GM12878 (cell line): Measurements from ENCODE around the gene MTHFD1. TPM values are rescaled to one million over a fixed set of nuclear protein-coding genes. Genes with fewer than 3 reads are reported as not detected.
A peak's percentile ranks its signal among the peaks of the same experiment; 100 is the strongest.

Experiments used
- ATAC-seq: fragments of 200-7000 bp; cut with Tn5 transposase; 3 replicates; pipeline ENCODE4 v1.9.1; 2020; ENCODE audit warnings: mild to moderate bottlenecking, moderate library complexity
- BruUV-seq: library from RNA; stranded (reverse); fragments of 400-500 nt; replicated peaks from 2 replicates; lab custom pipeline; 2021; lab: Mats Ljungman, UMichigan
- CTCF ChIA-PET: fragments of 300-600 bp; sonication (Branson Sonifier 250); formaldehyde crosslinking; extraction: SDS; loops from one replicate; lab custom pipeline; 2021; ENCODE audit warnings: inconsistent platforms; lab: Yijun Ruan, JAX
- POLR2A ChIA-PET: fragments of 350-600 bp; formaldehyde crosslinking; extraction: SDS; loops from one replicate; lab custom pipeline; 2021; ENCODE audit warnings: inconsistent platforms; lab: Charles Lee
- RAD21 ChIA-PET: fragments of 300-600 bp; sonication (Branson Sonifier 250); formaldehyde crosslinking; loops from one replicate; lab custom pipeline; 2023; ENCODE audit warnings: antibody characterized with exemption; ENCODE audit not compliant: unreplicated experiment; lab: Charles Lee
- SMC1A ChIA-PET: fragments of 300-600 bp; sonication (Branson Sonifier 250); formaldehyde crosslinking; loops from one replicate; lab custom pipeline; 2023; ENCODE audit not compliant: unreplicated experiment, uncharacterized antibody; lab: Charles Lee
- DNase-seq: peaks from one replicate; pipeline ENCODE4 v3.0.0-alpha.2; 2011; ENCODE audit warnings: low read depth, low spot score
- FAIRE-seq: peaks from 3 replicates; lab custom pipeline; 2011; peaks lifted over from hg19 to GRCh38; lab: Jason Lieb, UNC
- H2AFZ ChIP-seq: 2 replicates; pipeline ENCODE4 v1.6.0; 2011; ENCODE audit warnings: low read depth, low read length, control low read depth; ENCODE audit not compliant: control insufficient read depth
- H3K27ac ChIP-seq: 2 replicates; pipeline ENCODE4 v1.5.1; 2011; ENCODE audit warnings: control low read depth; ENCODE audit not compliant: control insufficient read depth, insufficient read depth
- H3K27me3 ChIP-seq, 2 experiments: replicated peaks in 1 of 2; 2 replicates each; pipeline versions ENCODE4 v1.6.0 to v1.6.1; 2011; ENCODE audit warnings: low read length in 1 of 2; ENCODE audit not compliant: control insufficient read depth in 2 of 2, insufficient read depth in 2 of 2
- H3K36me3 ChIP-seq, 2 experiments: 2 replicates each; pipeline ENCODE4 v1.5.1; 2011; ENCODE audit warnings: low read length in 1 of 2; ENCODE audit not compliant: control insufficient read depth in 2 of 2, insufficient read depth in 2 of 2
- H3K4me1 ChIP-seq: 2 replicates; pipeline ENCODE4 v1.6.1; 2011; ENCODE audit warnings: mild to moderate bottlenecking, low read length, moderate library complexity, mixed read lengths; ENCODE audit not compliant: control insufficient read depth, insufficient read depth
- H3K4me2 ChIP-seq: 2 replicates; pipeline ENCODE4 v1.6.0; 2011; ENCODE audit warnings: control low read depth; ENCODE audit not compliant: control insufficient read depth, insufficient read depth
- H3K4me3 ChIP-seq: fragments of 200-600 bp; sonication (generic); 2 replicates; pipeline ENCODE4 v1.5.1; 2016
- H3K79me2 ChIP-seq: 2 replicates; pipeline ENCODE4 v1.6.0; 2011; ENCODE audit warnings: low read length; ENCODE audit not compliant: control insufficient read depth, insufficient read depth
- H3K9ac ChIP-seq: 2 replicates; pipeline ENCODE4 v1.8.0; 2011; ENCODE audit warnings: low read length, control low read depth, mixed read lengths; ENCODE audit not compliant: control insufficient read depth, insufficient read depth
- H3K9me3 ChIP-seq: replicated peaks from 3 replicates; pipeline ENCODE4 v1.5.1; 2011; ENCODE audit warnings: mild to moderate bottlenecking, low read length; ENCODE audit not compliant: control insufficient read depth, insufficient read depth
- H4K20me1 ChIP-seq: 2 replicates; pipeline ENCODE4 v1.6.0; 2011; ENCODE audit not compliant: control insufficient read depth, insufficient read depth
- EED ChIP-seq: sonication (generic); IDR thresholded peaks from 2 replicates; pipeline ENCODE4 v1.6.1; 2016; ENCODE audit warnings: antibody characterized with exemption, low read depth
- RELA ChIP-seq: fragments of 450-650 bp; IDR thresholded peaks from 2 replicates; pipeline ENCODE4 v1.8.0; 2014; ENCODE audit warnings: borderline replicate concordance; ENCODE audit not compliant: partially characterized antibody
- RUNX3 ChIP-seq: IDR thresholded peaks from 2 replicates; pipeline ENCODE4 v1.6.1; 2012; ENCODE audit warnings: low read length, inconsistent platforms
- TCF12 ChIP-seq: IDR thresholded peaks from 2 replicates; pipeline ENCODE4 v1.6.1; 2011; ENCODE audit warnings: low read depth, mild to moderate bottlenecking, low read length
- YY1 ChIP-seq: IDR thresholded peaks from 2 replicates; pipeline ENCODE4 v1.6.1; 2011; ENCODE audit warnings: low read depth, mild to moderate bottlenecking, low read length
- WGBS: methylation state at CpG from one replicate; pipeline ENCODE4 v1.1.6; 2016; ENCODE audit warnings: low lambda C conversion rate; ENCODE audit not compliant: insufficient replicate concordance, insufficient coverage; ENCODE audit errors: missing lambda C conversion rate; 5-methylcytosine and 5-hydroxymethylcytosine counted together
- in situ Hi-C: fragments of 300-500 bp; cut with MboI; formaldehyde crosslinking; loops from 9 replicates; pipeline ENCODE4 v1.14.3; 2018; ENCODE audit warnings: mixed read lengths
- intact Hi-C: fragments of 100-400 bp; cut with micrococcal nuclease; formaldehyde crosslinking; loops from one replicate; pipeline ENCODE4 v1.14.2; 2022; ENCODE audit not compliant: unreplicated experiment
- polyA plus RNA-seq, 11 experiments: library from polyadenylated mRNA; depleted of rRNA in 4 of 11; unstranded in 6 of 11; stranded (reverse) in 5 of 11; fragments of >200 nt; fragmentation: Nextera tagmentation in 4 of 11; fragmentation: Illumina TruSeq in 1 of 11; extraction: Ambion mirVana in 4 of 11; extraction: Trizol in 1 of 11; gene quantifications; 1 replicate in 1 of 11; 2 replicates in 10 of 11; pipeline versions ENCODE4 v1.2.1 to v1.2.3, GENCODE V29; 2011 to 2016; ENCODE audit warnings: inconsistent platforms in 2 of 11, missing spikeins in 2 of 11, low read depth in 1 of 11
- total RNA-seq, 4 experiments: library from RNA; depleted of rRNA in 3 of 4; stranded (reverse); fragments of >200 nt in 3 of 4; fragmentation: Illumina TruSeq in 1 of 4; extraction: Trizol in 1 of 4; gene quantifications; 2 replicates each; pipeline versions ENCODE4 v1.2.1 to v1.2.3, GENCODE V29; 2013 to 2021

Gene MTHFD1
- total and polyA plus RNA-seq, 10 of the 15 experiments (the other 5 are each of a cell fraction or from before 2014, with no cell fraction given), result 99.3 to 310 (median 173) TPM

- peak overlapping the region; percentile 97 for H3K9ac ChIP-seq
- ChIA-PET POLR2A (interaction anchor here (0.6 to 3.1 kb wide), 9 partner anchors 9 to 231 kb away, joined by 3 to 19 read pairs (median 5); partner anchors contain the start of genes AKAP5 and MTHFD1), CTCF (interaction anchor here (0.5 to 3.5 kb wide), 14 partner anchors 9 to 480 kb away, joined by 3 to 37 read pairs (median 4); no protein-coding TSS in a partner anchor), RAD21 (interaction anchor here (0.8 to 2.9 kb wide), 12 partner anchors 8 to 159 kb away, joined by 3 to 12 read pairs (median 4); partner anchors contain the start of gene MTHFD1), SMC1A (interaction anchor here (0.7 to 3.6 kb wide), 21 partner anchors 8 to 163 kb away, joined by 3 to 29 read pairs (median 5); partner anchors contain the start of gene AKAP5)
- H2AFZ ChIP-seq, result peak overlapping the region; percentile 2; the same call in 1 of the 2 replicates
- no peaks in the 10 kb centered on the region for H3K27me3 ChIP-seq
- H3K4me3 ChIP-seq, result peak overlapping the region; percentile 76
- H3K9me3 ChIP-seq, result no peaks in the 10 kb centered on the region
- H3K27ac ChIP-seq, result peak overlapping the region; percentile 98
- ATAC-seq, result no peak
- BruUV-seq, result no TSS peak
- no peaks in the 10 kb centered on the region for H4K20me1 ChIP-seq
- DNase-seq, result no peak
- H3K79me2 ChIP-seq, result peaks cover 92% of the 10 kb centered on the region
- FAIRE-seq, result no peak
- intact Hi-C loops (loop anchor here (2.0 kb wide), 1 partner anchor 23 kb away; no protein-coding TSS in a partner anchor), in situ Hi-C loops (no loop called here)
- TF ChIP-seq EED, result no peak
- TF ChIP-seq RUNX3, result peak; percentile 19
- no peak for TF ChIP-seq RELA
- no peak for TF ChIP-seq TCF12
- TF ChIP-seq YY1, result no peak
- 1% methylated on average over 8 of the region's 8 CpGs for WGBS
- 0 out of 2 replicates have a peak, but pooled peaks cover 3% of the 10 kb centered on the region for H3K4me1 ChIP-seq
- no peaks in the 10 kb centered on the region for H3K36me3 ChIP-seq
- H3K4me2 ChIP-seq, result peak overlapping the region; percentile 70
Measured at GRCh38 chr14:64501411-64502171, 113.4 kb downstream of the MTHFD1 start.
